ENCODE results near the gene PCDHB12.
"Not testable (repeated sequence)": the region's sequence is repeated elsewhere in the genome, so short reads cannot be mapped to it uniquely, and the experiment has no call there.

Gene PCDHB12
- total RNA-seq, result 0 to 0.09 (median 0) reads per million in 4 experiments

- no peak for DNase-seq
Measured at GRCh38 chr5:141208478-141208877, at the start of gene PCDHB12. TSS of gene PCDHB12 (plus strand) at chr5:141208719. CDS start at chr5:141208908, 189 bp downstream.

GRCh38 chr5:141172381-141173204 lies 35.9 kb upstream of the PCDHB12 start, which contains the start of gene PCDHB7:
TSS of gene PCDHB7 (plus strand) at chr5:141172644. CDS start at chr5:141172836, 192 bp downstream.
- DNase-seq, result no peak

GRCh38 chr5:141174291-141175104 lies 34.0 kb upstream of the PCDHB12 start:
- DNase-seq, result not testable (repeated sequence)

- no peak for DNase-seq
Measured at GRCh38 chr5:141175933-141176332, 32.6 kb upstream of the PCDHB12 start.

- not testable (repeated sequence) for DNase-seq
Measured at GRCh38 chr5:141177577-141178191, 30.8 kb upstream of the PCDHB12 start, which contains the start of gene PCDHB8. TSS of gene PCDHB8 (plus strand) at chr5:141177790. CDS start at chr5:141178035, 245 bp downstream.

GRCh38 chr5:141179371-141179770 lies 29.1 kb upstream of the PCDHB12 start:
- not testable (repeated sequence) for DNase-seq

GRCh38 chr5:141179876-141180275 lies 28.6 kb upstream of the PCDHB12 start:
- DNase-seq, result not testable (repeated sequence)

GRCh38 chr5:141180313-141180712 lies 28.2 kb upstream of the PCDHB12 start:
- no peak for DNase-seq

- DNase-seq, result no peak
Measured at GRCh38 chr5:141182248-141182647, 26.3 kb upstream of the PCDHB12 start, which contains the start of gene PCDHB16. TSS of gene PCDHB16 (plus strand) at chr5:141182387. CDS start at chr5:141182560, 173 bp downstream.

GRCh38 chr5:141184117-141184855 lies 24.2 kb upstream of the PCDHB12 start:
- DNase-seq, result not testable (repeated sequence)

GRCh38 chr5:141186897-141187512 lies 21.5 kb upstream of the PCDHB12 start, which contains the start of gene PCDHB9:
TSS of gene PCDHB9 (plus strand) at chr5:141187161. CDS start at chr5:141187319, 158 bp downstream.
- DNase-seq, result no peak

GRCh38 chr5:141188682-141189081 lies 19.8 kb upstream of the PCDHB12 start:
- DNase-seq, result not testable (repeated sequence)

- not testable (repeated sequence) for DNase-seq
Measured at GRCh38 chr5:141189131-141189530, 19.4 kb upstream of the PCDHB12 start.

- DNase-seq, result no peak
Measured at GRCh38 chr5:141192110-141192725, 16.3 kb upstream of the PCDHB12 start, which contains the start of gene PCDHB10. TSS of gene PCDHB10 (plus strand) at chr5:141192353. CDS start at chr5:141192553, 200 bp downstream.

GRCh38 chr5:141194332-141194731 lies 14.2 kb upstream of the PCDHB12 start:
- not testable (repeated sequence) for DNase-seq

GRCh38 chr5:141196363-141196762 lies 12.2 kb upstream of the PCDHB12 start:
- DNase-seq, result no peak

GRCh38 chr5:141199359-141200235 lies 8.9 kb upstream of the PCDHB12 start, which contains the start of gene PCDHB11:
TSS of gene PCDHB11 (plus strand) at chr5:141199627. CDS start at chr5:141199775, 148 bp downstream.
- DNase-seq, result no peak

- DNase-seq, result not testable (repeated sequence)
Measured at GRCh38 chr5:141201126-141201525, 7.4 kb upstream of the PCDHB12 start.

GRCh38 chr5:141201646-141202045 lies 6.9 kb upstream of the PCDHB12 start:
- not testable (repeated sequence) for DNase-seq
